NCI-H1694 treated with DMSO at 0.1 percent for 48 hours (cell line): ENCODE measurements around the gene SKI.
"Not testable (repeated sequence)": the region's sequence is repeated elsewhere in the genome, so short reads cannot be mapped to it uniquely, and the experiment has no call there.

Source experiments
- DNase-seq: peaks from one replicate; lab custom pipeline; 2025; lab: John Stamatoyannopoulos, UW

Gene SKI

DNA sequence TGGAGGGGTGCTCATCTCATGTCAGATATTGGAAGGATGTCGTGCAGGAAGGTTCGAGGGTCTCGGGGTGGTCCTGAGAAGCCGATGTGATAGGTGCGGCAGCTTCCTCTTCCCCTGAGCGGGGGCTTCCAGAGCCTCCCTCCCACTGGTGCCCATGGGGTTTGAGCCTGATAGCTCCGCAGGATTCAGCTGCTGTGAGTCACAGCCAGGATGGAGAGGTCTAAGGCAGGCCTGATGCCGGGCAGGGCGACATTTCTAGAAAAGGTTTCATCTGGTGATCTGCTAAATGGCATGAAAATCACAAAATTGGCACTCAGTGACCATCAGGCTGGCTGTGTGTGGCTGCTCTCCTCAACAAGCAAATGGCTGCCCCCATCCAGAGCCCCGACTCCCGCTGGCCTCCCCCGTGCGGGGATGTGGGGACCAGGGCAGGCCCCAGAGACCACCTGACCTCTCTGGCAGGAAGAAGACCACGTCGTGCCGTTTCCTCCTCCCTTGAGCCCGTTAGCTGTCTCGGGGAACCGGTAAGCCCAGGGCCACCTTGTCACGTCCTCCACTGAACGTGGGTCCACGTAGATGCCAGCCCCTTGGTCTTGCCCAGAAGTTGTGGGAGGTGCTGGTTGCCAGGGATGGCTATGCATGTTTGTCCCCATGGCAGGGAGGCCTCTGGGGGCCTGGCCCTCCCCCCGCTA, 66.1 kb downstream of the SKI start:
- no peak for DNase-seq

DNA sequence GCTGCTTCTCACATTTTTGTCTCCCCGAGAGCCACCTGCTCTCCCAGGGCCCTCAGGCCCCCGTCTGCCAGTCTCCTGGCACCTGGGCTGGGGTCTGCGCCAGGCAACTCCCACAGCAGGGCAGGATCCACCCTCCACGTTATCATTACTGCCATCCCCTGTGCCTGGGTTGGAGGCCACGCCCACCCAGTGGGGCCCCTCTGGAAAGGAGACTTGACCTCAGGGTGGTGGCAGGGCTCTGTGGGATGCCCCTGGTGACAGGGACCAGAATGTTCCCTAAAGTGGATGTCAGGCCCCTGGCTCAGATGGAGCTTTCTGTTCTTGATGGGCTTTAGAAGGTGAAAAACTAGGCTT, 66.6 kb downstream of the SKI start:
- DNase-seq: no peak

- DNase-seq: no peak
Measured at GRCh38 chr1:2295526-2295925, 67.4 kb downstream of the SKI start.

DNA sequence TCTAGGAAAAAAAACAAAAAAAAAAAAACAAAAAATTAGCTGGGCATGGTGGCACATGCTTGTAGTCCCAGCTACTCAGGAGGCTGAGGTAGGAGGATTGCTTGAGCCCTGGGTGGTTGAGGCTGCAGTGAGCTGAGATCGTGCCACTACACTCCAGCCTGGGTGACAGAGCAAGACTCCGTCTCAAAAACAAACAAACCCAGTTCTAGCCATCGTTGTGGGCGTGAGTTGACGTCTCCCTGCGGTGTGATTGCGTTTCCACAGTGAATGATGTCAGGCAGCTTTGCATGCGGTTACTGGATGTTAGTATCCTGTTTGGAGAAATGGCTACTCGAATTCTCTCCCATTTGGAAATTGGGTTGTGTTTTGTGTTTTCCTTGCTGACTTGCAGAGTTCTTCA, 68.1 kb downstream of the SKI start:
- DNase-seq: not testable (repeated sequence)

DNA sequence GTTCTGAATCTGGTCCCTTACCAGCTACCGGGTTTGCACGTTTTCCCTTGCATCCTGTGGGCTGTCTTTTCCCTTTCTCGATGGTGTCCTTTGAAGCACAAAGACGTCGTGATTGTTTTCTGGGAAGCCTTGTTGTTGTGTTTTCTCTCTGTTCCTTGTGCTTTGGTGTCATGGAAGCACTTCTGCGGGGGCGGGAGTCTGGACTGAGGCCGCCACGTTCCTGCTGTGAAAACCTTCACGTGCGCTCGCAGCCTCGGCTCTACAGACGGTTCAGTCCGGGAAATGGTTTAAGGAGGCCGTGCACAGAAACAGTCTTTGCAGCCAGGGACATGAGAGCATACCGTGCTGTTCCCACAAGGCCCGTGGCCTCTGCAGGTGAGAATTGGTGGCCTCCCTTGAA, 68.5 kb downstream of the SKI start:
- DNase-seq: no peak

DNA sequence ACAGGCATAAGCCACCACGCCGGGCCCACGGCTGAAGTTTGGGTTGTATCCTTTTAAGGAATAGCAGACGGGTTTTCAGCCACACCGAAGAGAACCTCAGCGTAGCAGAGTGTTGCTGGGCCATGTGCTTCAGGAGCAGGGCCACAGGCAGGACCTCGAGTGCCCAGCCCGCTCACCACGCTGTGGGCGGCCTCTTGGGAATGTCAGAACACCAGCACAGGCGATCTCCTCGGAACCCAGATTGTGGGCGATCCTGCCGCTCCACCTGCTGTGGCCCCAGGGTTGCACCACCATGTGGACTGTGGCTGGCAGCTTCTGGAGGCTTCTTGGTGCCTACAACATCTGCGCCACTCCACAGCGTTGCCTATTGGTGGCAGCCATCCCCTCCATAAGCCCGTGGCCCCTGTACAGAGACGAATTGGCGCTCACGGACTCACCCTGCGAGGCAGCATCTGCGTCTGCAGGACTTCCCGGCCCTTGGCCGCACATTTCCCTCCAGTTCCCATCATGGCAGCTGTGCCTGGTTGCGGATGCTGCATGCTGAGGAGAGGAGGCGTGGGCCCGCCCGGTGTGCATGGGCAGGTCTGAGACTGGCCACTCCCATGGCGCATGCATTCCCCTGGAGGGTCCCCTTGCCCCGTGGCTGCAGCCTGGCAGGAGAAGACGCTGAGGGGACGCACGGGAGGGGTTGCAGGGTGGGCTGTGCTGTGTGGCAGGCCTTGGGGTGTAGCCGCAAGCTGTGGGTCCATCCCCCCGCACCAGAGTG, 69.3 kb downstream of the SKI start:
- no peak for DNase-seq

- no peak for DNase-seq
Measured at GRCh38 chr1:2298685-2299084, 70.6 kb downstream of the SKI start.

DNA sequence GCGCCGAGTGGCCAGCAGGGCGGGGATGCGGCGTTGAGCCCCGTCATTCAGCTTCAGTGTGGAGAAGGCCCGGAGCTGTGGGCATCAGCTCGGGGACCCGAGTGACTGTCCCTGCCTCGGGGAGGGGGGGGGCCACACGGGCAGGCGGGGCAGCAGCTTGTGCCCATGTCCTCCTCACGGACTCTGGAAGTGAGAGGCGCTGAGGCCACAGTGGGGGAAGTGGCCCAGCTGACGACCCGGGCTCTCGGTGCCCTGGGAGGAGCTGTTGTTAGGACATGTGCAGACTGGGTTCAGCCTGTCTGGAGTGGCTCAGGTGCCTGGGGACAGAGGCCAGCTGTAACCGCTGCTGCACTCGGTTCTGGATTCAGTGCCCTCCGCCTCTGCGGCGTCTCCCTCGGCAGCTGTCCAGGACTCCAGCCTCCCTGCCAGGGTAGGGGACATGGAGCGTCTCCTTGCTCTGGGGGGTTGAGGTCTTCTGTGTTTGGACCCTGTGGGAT, 71.1 kb downstream of the SKI start:
- DNase-seq: no peak

DNA sequence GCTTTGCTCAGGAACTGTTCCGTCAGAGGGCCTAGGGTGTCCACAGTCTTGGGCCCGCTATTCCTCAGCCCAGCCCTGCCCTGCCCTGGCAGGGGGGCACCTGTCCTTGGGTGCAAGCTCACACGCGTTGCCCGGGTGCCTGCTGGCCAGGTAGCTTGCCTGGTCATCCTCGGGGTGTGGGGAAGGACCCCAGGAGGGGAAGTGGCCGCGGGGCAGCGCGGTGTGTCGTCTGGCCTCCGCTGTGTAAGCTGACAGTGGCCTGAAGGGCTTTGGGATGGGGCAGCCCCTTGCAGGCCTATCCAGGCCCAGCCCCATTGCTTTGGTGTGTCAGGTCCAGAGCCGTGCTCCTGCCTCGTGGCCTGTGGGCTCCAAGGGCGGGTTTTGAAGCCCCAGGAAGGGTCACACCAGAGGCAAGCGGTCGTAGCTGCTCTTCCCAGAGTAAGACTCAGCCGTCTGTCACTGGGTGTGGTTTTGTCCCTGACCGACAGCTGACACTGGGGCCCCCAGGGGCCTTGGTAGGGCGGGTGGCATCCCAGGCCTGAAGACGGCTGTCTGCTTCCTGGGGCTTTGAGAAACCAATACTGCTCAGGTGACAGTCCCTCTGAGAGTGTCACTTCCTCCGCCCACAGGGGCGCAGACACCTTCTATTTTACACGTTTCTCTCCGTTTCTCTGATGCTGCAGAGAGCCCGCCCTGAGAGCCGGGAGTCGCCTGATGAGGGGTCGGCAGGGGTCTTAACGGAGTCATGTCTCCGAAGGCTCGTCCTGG, 72.1 kb downstream of the SKI start:
- DNase-seq: no peak

GRCh38 chr1:2300851-2301606, 72.9 kb downstream of the SKI start:
- no peak for DNase-seq

- no peak for DNase-seq
Measured at GRCh38 chr1:2301607-2302291, 73.6 kb downstream of the SKI start.

DNA sequence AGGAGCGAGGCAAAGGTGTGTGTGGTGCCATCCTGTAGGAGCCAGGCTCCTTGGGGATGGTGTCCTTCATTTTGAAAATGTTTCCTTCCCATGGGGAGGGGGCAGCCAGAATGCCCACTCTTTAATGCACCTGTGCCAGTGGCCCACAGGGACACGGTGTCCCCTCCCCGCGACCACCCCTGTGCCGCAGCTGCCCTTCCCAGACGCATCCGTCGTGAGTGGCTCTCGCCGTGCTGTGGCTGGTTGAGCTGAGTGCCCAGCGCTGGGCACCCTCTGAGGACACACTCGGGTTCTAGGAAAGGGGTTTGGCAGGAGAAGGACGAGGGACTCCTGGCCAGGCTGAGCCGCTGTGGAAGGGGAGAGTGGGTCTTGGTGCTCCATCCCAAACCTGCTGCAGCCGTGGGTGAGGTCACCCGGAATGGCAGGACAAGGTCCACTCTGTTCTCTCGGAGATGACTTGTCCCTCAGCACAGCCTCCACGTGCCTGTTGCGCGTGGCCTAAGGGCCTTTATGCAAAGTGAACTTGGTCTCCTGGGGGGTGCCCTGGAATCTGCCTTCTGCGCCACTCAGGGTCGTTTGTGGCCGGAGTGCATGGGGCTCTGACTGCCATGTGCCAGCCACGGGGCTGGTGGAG, 74.3 kb downstream of the SKI start:
- no peak for DNase-seq

GRCh38 chr1:2303016-2303775, 75.1 kb downstream of the SKI start:
- no peak for DNase-seq

GRCh38 chr1:2303781-2304180, 75.7 kb downstream of the SKI start:
- DNase-seq: no peak

GRCh38 chr1:2304282-2304681, 76.2 kb downstream of the SKI start:
- no peak for DNase-seq

GRCh38 chr1:2304921-2305681, 77.0 kb downstream of the SKI start:
- DNase-seq: no peak

GRCh38 chr1:2306151-2306978, 78.2 kb downstream of the SKI start:
- no peak for DNase-seq

DNA sequence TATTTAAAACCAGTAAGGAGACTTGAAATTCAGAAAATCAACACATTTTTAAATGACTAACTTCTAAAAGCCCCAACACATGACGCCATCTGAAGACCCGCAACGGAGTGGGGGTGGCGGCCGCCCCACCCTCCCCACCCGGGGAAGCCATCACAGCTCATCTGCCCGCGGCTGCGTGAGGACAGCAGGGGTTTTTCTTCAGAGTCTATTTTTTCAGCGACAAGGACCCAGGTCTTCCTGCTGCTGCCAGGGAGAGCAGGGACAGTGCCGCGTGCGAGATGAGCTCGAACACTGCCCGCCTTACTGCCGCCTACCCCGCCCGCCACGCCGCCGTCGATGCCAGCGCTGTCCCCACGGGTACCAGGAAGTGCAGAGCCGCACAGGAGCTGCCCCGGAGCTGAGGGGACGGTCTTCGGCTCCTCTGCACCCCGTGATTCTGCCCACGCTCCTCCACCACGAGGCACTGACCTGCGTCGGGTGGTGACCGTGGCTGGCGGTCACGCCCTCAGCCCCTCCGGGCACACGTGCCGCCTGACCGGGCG, 79.0 kb downstream of the SKI start:
- no peak for DNase-seq
